ENCODE measurements around the gene LCN15.
"Not testable (repeated sequence)": the region's sequence is repeated elsewhere in the genome, so short reads cannot be mapped to it uniquely, and the experiment has no call there.

Gene LCN15

GRCh38 chr9:136759436-136760325, 4.6 kb downstream of the LCN15 start:
- no peak for DNase-seq (ENCODE audit: extremely low read depth, low read depth)
- TF ChIP-seq CTCF (IDR thresholded peaks at IDR 0.05; ENCODE audit: low read depth, low read length): no peak

- DNase-seq (ENCODE audit: extremely low read depth, low read depth): no peak
- no peak for TF ChIP-seq CTCF (IDR thresholded peaks at IDR 0.05; ENCODE audit: low read depth, low read length)
Measured at GRCh38 chr9:136759001-136759400, 5.3 kb downstream of the LCN15 start.

- DNase-seq (ENCODE audit: extremely low read depth, low read depth): no peak
- no peak for TF ChIP-seq CTCF (IDR thresholded peaks at IDR 0.05; ENCODE audit: low read depth, low read length)
Measured at GRCh38 chr9:136757751-136758140, 6.6 kb downstream of the LCN15 start.

DNA sequence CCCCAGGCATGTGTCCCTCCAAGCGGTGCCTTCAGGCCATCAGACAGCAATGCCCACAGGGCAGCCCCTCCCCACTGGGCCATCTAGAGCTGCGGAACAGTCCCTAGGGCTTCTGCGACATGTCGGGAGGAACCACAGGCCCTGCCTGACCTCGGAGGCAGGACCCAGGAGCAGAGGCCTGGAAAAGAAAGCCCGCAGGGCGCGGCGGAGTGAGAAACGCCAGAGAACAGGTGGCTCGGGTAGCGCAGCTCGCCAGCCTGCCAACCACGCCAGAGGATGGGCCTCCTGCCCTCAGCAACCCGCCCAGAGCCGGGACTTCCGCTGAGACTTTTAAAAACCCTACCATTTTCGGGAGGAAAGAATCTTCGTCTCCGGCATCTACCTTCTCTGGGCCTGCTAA, 7.0 kb downstream of the LCN15 start:
- DNase-seq (ENCODE audit: extremely low read depth, low read depth): no peak

DNA sequence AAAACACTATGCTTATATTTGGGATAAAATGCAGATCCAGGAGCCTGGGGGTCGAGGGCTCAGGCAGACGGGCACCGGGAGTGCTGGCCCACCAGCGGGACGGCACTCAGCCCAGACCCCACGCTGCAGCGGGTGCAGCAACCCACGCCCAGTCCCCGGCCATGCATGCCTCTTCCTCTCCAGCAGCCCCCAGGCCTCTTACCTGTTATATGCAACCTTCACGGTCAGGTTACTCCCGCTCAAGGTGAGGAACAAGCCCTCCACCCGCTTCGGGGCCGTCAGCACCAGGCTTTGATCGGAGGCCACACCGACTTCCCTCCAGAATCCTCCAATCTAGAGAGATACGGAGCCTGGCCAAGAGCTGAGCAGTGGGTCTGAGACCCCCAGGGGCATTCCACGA, 7.5 kb downstream of the LCN15 start:
- DNase-seq (ENCODE audit: extremely low read depth, low read depth): no peak
- TF ChIP-seq CTCF (IDR thresholded peaks at IDR 0.05; ENCODE audit: low read depth, low read length): no peak

More for the DNA sequence above, 7.0 kb downstream of the LCN15 start:
- TF ChIP-seq CTCF (IDR thresholded peaks at IDR 0.05; ENCODE audit: low read depth, low read length): no peak

GRCh38 chr9:136756134-136756438, 8.2 kb downstream of the LCN15 start:
- TF ChIP-seq CTCF (IDR thresholded peaks at IDR 0.05; ENCODE audit: low read depth, low read length): no peak
- no peak for DNase-seq (ENCODE audit: extremely low read depth, low read depth)

DNA sequence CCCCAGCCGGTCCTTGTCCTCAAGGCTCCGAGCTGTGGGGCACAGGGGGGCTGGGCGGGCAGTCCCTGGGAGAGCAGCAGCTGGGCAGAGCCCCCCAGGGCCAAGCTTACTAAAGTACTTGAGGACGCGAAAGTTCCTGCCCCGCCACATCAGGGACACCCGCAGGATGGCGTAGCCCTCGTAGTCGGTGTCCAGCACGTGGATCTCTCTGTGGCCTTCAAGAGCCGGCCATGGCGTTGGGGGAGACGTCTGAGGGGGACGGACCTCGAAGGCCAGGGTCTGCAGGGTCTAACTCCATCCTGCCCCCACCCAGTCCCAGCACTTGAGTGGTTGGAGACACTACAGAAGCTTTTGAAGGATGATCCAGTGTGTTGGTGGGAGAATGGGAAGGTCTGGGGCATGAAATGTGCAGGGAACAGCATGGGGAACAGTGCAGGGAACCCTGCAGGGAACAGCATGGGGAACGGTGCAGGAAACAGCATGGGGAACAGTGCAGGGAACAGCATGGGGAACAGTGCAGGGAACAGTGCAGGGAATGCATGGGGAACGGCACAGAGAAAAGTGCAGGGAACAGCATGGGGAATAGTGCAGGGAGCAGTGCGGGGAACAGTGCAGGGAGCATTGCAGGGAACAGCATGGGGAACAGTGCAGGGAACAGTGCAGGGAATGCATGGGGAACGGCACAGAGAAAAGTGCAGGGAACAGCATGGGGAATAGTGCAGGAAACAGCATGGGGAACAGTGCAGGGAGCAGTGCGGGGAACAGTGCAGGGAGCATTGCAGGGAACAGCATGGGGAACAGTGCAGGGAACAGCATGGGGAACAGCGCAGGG, 8.8 kb downstream of the LCN15 start:
- not testable (repeated sequence) for DNase-seq (ENCODE audit: extremely low read depth, low read depth)
